Colonic mucosa (tissue), 4 donors: ENCODE data around the gene COL2A1. TPM values are rescaled to one million over a fixed set of nuclear protein-coding genes. Genes with fewer than 3 reads are reported as not detected.

Source experiments
- DNase-seq: peaks from one replicate; pipeline ENCODE4 v3.0.0-alpha.2; 2020
- H3K27ac ChIP-seq: fragments of 200-600 bp; one replicate; pipeline ENCODE4 v1.8.0; 2021
- H3K27me3 ChIP-seq: fragments of 200-600 bp; one replicate; pipeline ENCODE4 v1.8.0; 2021
- H3K36me3 ChIP-seq: fragments of 200-600 bp; one replicate; pipeline ENCODE4 v1.8.0; 2021
- H3K4me1 ChIP-seq: fragments of 200-600 bp; one replicate; pipeline ENCODE4 v1.8.0; 2021; ENCODE audit warnings: mild to moderate bottlenecking
- H3K4me3 ChIP-seq: fragments of 200-600 bp; one replicate; pipeline ENCODE4 v1.8.0; 2021
- H3K9ac ChIP-seq, 2 donors: one replicate each; pipeline ENCODE4 v1.7.0; 2013; ENCODE audit warnings: control low read depth in 2 of 2, low read depth in 2 of 2, low read length in 2 of 2
- H3K9me3 ChIP-seq: fragments of 200-600 bp; one replicate; pipeline ENCODE4 v1.8.0; 2021
- intact Hi-C: fragments of 100-400 bp; cut with DNase I; formaldehyde crosslinking; loops from one replicate; pipeline ENCODE4 v1.14.1; 2022
- total RNA-seq, 2 donors: library from RNA; stranded (reverse); fragmentation: NEBNext Ultra II Directional in 1 of 2; extraction: Animal tissue kit (Norgen Biotek cat#: 25700) in 1 of 2; gene quantifications; one replicate each; pipeline ENCODE4 v1.2.1, GENCODE V29; 2021
- TF ChIP-seq, protein P1 (sequence below): fragments of 200-600 bp; IDR thresholded peaks from one replicate; pipeline ENCODE4 v1.8.0; 2022; ENCODE audit warnings: antibody characterized with exemption, mild to moderate bottlenecking
- donor health status: healthy.
- donor health status: DM: no; HTN: no; CAD: no.
- donor health status: DM: no; HTN: no; CAD: no.

Gene COL2A1
- total RNA-seq, 2 donors from 2014 or later: 1.1 to 1.3 TPM

- intact Hi-C loops: no loop called here
- Histone ChIP-seq H3K27me3 (no peaks in the 10 kb centered on the region), H3K36me3 (no peaks in the 10 kb centered on the region), H3K4me1 (no peaks in the 10 kb centered on the region), H3K9me3 (no peaks in the 10 kb centered on the region), H3K9ac (no peak overlapping the region), H3K4me3 (no peak overlapping the region), H3K27ac (no peak overlapping the region)
- TF ChIP-seq, protein P1, sequence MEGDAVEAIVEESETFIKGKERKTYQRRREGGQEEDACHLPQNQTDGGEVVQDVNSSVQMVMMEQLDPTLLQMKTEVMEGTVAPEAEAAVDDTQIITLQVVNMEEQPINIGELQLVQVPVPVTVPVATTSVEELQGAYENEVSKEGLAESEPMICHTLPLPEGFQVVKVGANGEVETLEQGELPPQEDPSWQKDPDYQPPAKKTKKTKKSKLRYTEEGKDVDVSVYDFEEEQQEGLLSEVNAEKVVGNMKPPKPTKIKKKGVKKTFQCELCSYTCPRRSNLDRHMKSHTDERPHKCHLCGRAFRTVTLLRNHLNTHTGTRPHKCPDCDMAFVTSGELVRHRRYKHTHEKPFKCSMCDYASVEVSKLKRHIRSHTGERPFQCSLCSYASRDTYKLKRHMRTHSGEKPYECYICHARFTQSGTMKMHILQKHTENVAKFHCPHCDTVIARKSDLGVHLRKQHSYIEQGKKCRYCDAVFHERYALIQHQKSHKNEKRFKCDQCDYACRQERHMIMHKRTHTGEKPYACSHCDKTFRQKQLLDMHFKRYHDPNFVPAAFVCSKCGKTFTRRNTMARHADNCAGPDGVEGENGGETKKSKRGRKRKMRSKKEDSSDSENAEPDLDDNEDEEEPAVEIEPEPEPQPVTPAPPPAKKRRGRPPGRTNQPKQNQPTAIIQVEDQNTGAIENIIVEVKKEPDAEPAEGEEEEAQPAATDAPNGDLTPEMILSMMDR: no peak
- no peak for DNase-seq
Measured at GRCh38 chr12:47992776-47993175, 11.5 kb downstream of the COL2A1 start.

GRCh38 chr12:47991106-47992061 lies 12.9 kb downstream of the COL2A1 start:
- Histone ChIP-seq H3K27me3 (no peaks in the 10 kb centered on the region), H3K9ac (no peak overlapping the region), H3K4me3 (no peak overlapping the region), H3K9me3 (no peaks in the 10 kb centered on the region), H3K36me3 (no peaks in the 10 kb centered on the region), H3K27ac (no peak overlapping the region), H3K4me1 (no peaks in the 10 kb centered on the region)
- DNase-seq: no peak
- TF ChIP-seq, protein P1: no peak
- intact Hi-C loops: no loop called here

GRCh38 chr12:47990351-47991105 lies 13.7 kb downstream of the COL2A1 start:
- no peak for DNase-seq

DNA sequence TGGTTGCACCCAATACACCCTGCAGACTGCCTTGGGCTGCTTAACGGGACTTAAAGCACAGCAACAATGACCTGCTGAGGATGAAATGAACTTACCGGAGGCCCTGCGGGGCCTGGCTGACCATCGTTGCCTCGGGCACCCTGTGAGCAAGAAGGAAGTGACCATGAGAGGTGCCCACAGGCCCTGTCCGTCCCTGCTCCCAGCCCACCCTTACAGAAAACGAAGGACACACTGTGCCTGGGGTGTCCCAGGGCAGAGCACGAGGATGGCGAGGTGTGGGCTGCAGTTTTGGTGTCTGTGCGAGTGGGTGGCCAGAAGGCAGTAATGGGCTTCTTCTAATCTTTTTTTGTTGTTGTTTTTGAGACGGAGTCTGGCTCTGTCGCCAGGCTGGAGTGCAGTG lies 14.6 kb downstream of the COL2A1 start:
- Histone ChIP-seq H3K4me1 (no peaks in the 10 kb centered on the region), H3K9me3 (no peaks in the 10 kb centered on the region), H3K9ac (no peak overlapping the region), H3K27ac (no peak overlapping the region), H3K36me3 (no peaks in the 10 kb centered on the region), H3K4me3 (no peak overlapping the region), H3K27me3 (no peaks in the 10 kb centered on the region)
- intact Hi-C loops: loop anchor here (10.0 kb wide), 1 partner anchor 175 kb away; no protein-coding TSS in a partner anchor
- DNase-seq: no peak
- TF ChIP-seq, protein P1: no peak

More at GRCh38 chr12:47990351-47991105, 13.7 kb downstream of the COL2A1 start:
- H3K4me1 ChIP-seq: no peaks in the 10 kb centered on the region
- no peaks in the 10 kb centered on the region for H3K36me3 ChIP-seq
- H3K4me3 ChIP-seq: no peak overlapping the region
- intact Hi-C loops: no loop called here
- TF ChIP-seq, protein P1: no peak
- H3K9ac ChIP-seq: no peak overlapping the region
- H3K9me3 ChIP-seq: no peaks in the 10 kb centered on the region
- no peak overlapping the region for H3K27ac ChIP-seq
- H3K27me3 ChIP-seq: no peaks in the 10 kb centered on the region

- TF ChIP-seq, protein P1: no peak
- Histone ChIP-seq H3K27me3 (no peaks in the 10 kb centered on the region), H3K4me1 (no peaks in the 10 kb centered on the region), H3K36me3 (no peaks in the 10 kb centered on the region), H3K27ac (no peak overlapping the region), H3K9ac (no peak overlapping the region), H3K9me3 (no peaks in the 10 kb centered on the region), H3K4me3 (no peak overlapping the region)
- intact Hi-C loops: loop anchor here (10.0 kb wide), 1 partner anchor 176 kb away; no protein-coding TSS in a partner anchor
- DNase-seq: no peak
Measured at GRCh38 chr12:47989023-47989417, 15.3 kb downstream of the COL2A1 start.
